Testis (tissue), 3 donors: ENCODE data around the gene UNC13B. TPM values are rescaled to one million over a fixed set of nuclear protein-coding genes. Genes with fewer than 3 reads are reported as not detected.
"Not testable (repeated sequence)": the region's sequence is repeated elsewhere in the genome, so short reads cannot be mapped to it uniquely, and the experiment has no call there.

Experiments
- DNase-seq: peaks from one replicate; pipeline ENCODE4 v3.0.0-alpha.2; 2019
- H3K27ac ChIP-seq, 2 donors: fragments of 200-600 bp; sonication (generic); one replicate each; pipeline ENCODE4 v1.5.1; 2019
- H3K27me3 ChIP-seq: fragments of 200-600 bp; sonication (generic); one replicate; pipeline ENCODE4 v1.5.1; 2019
- H3K36me3 ChIP-seq: fragments of 200-600 bp; sonication (generic); one replicate; pipeline ENCODE4 v1.5.1; 2017; ENCODE audit warnings: low read depth; ENCODE audit errors: missing control alignments
- H3K4me1 ChIP-seq: fragments of 200-600 bp; sonication (generic); one replicate; pipeline ENCODE4 v1.5.1; 2019
- H3K4me3 ChIP-seq, 2 donors: fragments of 200-600 bp; sonication (generic); one replicate each; pipeline ENCODE4 v1.5.1; 2017 to 2019
- H3K9me3 ChIP-seq: fragments of 200-600 bp; sonication (generic); one replicate; pipeline ENCODE4 v1.5.1; 2017
- POLR2A ChIP-seq: fragments of 450-650 bp; IDR thresholded peaks from one replicate; pipeline ENCODE4 v1.6.1; 2017; ENCODE audit warnings: antibody characterized with exemption, mild to moderate bottlenecking, moderate library complexity
- WGBS, 2 donors: methylation state at CpG; one replicate each; pipeline ENCODE4 v1.1.5; 2018; 5-methylcytosine and 5-hydroxymethylcytosine counted together
- intact Hi-C: fragments of 100-400 bp; cut with DNase I; formaldehyde crosslinking; loops from one replicate; pipeline ENCODE4 v1.15.1; 2023; ENCODE audit warnings: low total_unique reads
- polyA plus RNA-seq: library from polyadenylated mRNA; stranded (reverse); fragments of 350-450 nt; fragmentation: Illumina TruSeq; extraction: RNeasy Lipid Tissue Mini Kit (QIAGEN cat#74804); gene quantifications from one replicate; pipeline ENCODE4 v1.2.3, GENCODE V29; 2014; ENCODE audit warnings: low read depth, low replicate concordance; ENCODE audit not compliant: insufficient read depth
- total RNA-seq, 2 donors: library from RNA; depleted of rRNA; stranded (reverse); fragments of >200 nt; gene quantifications; one replicate each; pipeline ENCODE4 v1.2.3, GENCODE V29; 2016
- TF ChIP-seq, protein P1 (sequence below), 3 experiments: fragments of 450-650 bp in 2 of 3; fragments of 200-600 bp in 1 of 3; sonication (generic) in 1 of 3; IDR thresholded peaks; one replicate each; pipeline ENCODE4 v1.5.1; 2016 to 2019; ENCODE audit warnings: antibody characterized with exemption in 3 of 3, mild to moderate bottlenecking in 2 of 3, moderate library complexity in 1 of 3

The UNC13B gene
- total and polyA plus RNA-seq, 3 donors from 2014 or later: 37.0 to 51.0 (median 40.2) TPM

DNA sequence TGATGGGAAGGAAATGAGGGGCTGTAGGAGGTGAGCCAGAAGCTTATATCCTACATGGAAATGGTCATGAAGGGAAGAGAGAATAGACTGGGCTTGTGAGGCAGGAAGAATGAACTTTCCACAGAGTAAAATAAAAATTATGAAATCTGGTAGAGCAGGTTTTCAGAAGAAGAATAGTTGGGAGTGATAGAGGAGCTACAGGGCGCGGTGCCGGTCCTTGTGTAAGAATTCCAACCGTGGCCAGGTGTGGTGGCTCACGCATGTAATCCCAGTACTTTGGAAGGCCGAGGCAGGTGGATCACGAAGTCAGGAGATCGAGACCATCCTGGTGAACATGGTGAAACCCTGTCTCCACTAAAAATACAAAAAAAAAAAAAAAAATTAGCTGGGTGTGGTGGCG is 8.9 kb upstream of the UNC13B start:
- no peak overlapping the region for H3K4me3 ChIP-seq
- H3K4me1 ChIP-seq: no peaks in the 10 kb centered on the region
- H3K9me3 ChIP-seq: no peaks in the 10 kb centered on the region
- TF ChIP-seq, protein P1, sequence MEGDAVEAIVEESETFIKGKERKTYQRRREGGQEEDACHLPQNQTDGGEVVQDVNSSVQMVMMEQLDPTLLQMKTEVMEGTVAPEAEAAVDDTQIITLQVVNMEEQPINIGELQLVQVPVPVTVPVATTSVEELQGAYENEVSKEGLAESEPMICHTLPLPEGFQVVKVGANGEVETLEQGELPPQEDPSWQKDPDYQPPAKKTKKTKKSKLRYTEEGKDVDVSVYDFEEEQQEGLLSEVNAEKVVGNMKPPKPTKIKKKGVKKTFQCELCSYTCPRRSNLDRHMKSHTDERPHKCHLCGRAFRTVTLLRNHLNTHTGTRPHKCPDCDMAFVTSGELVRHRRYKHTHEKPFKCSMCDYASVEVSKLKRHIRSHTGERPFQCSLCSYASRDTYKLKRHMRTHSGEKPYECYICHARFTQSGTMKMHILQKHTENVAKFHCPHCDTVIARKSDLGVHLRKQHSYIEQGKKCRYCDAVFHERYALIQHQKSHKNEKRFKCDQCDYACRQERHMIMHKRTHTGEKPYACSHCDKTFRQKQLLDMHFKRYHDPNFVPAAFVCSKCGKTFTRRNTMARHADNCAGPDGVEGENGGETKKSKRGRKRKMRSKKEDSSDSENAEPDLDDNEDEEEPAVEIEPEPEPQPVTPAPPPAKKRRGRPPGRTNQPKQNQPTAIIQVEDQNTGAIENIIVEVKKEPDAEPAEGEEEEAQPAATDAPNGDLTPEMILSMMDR (IDR thresholded peaks at IDR 0.05): no peak
- no peak for TF ChIP-seq POLR2A
- H3K36me3 ChIP-seq: no peaks in the 10 kb centered on the region
- intact Hi-C loops: no loop called here
- H3K27me3 ChIP-seq: no peaks in the 10 kb centered on the region
- H3K27ac ChIP-seq: no peak overlapping the region
- 95 to 96% methylated on average over 9 of the region's 9 CpGs for WGBS, 2 donors
- no peak for DNase-seq

DNA sequence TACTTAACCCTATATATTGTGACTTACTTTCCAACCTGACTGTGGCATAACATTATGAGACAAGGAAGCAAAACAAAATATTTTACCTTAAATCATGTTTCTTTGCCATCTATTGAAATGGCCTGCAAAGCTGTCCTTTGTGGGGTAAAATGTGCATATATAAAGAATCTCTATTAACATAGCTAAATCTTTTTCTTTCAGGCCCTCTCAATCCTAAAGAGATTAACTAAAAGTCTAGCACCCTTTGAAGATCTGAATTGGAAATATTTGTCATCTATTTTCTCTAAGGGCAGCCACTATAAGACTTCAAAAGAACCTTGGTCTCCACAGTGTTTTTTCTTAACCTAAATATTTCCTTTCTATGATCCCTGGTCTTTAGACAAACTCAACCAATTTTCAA is 5.0 kb upstream of the UNC13B start:
- Histone ChIP-seq H3K27me3 (no peaks in the 10 kb centered on the region), H3K4me1 (no peaks in the 10 kb centered on the region), H3K36me3 (no peaks in the 10 kb centered on the region), H3K9me3 (no peaks in the 10 kb centered on the region), H3K4me3 (no peak overlapping the region), H3K27ac (no peak overlapping the region)
- intact Hi-C loops: no loop called here
- TF ChIP-seq, protein P1 (IDR thresholded peaks at IDR 0.05): no peak
- no peak for TF ChIP-seq POLR2A
- no peak for DNase-seq

DNA sequence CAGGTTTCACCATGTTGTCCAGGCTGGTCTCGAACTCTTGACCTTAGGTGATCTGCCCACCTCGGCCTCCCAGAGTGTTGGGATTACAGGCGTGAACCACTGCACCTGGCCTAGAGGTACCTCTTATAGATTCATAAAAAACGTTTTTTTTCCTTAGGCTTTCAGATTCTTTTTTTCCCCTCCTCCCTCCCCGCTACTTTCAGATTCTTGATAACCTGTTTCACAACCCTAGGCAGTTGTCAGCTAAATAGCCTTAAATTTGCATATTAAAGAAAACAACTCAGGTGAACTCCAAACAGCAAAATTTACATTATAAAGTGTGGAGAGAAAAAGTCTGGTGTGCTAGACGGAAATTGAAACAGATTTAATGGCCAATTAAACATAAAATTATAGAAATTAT is 4.0 kb upstream of the UNC13B start:
- intact Hi-C loops, H3K4me3 ChIP-seq: not testable (repeated sequence)
- WGBS, 2 donors: 68 to 78% methylated on average over 6 of the region's 6 CpGs

DNA sequence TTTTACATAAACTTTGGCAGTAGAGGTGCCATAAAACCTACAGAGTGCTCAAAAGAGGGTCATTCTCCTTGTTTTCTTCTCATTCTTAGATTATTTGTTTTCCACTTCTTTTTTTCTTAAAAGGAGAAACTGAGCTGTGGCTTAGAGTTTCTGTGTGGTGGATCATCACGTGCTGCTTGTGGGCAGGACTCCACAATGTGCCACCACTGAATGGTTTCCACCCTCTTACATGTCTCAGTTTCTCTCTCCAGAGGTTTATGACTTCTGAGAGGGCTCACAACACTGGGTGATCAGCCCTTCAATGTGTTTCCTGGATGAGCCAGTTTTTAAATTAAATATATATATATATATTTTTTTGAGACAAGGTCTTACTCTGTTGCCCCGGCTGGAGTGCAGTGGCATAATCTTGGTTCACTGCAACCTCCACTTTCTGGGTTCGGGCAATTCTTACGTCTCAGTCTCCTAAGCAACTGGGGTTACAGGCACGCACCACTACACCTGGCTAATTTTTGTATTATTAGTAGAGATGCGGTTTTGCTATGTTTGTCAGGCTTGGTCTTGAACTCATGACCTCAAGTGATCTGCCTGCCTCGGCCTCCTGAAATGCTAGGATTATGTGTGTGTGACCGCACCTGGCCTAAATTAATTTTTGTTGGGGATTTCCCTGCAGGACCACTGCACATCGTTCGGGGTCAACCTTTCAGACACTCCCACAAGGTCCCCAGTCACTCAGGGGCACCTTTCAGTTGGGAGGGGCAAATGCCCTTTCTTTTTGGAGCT is 3.1 kb upstream of the UNC13B start:
- intact Hi-C loops: no loop called here
- TF ChIP-seq, protein P1 (IDR thresholded peaks at IDR 0.05): no peak
- TF ChIP-seq POLR2A: no peak
- no peaks in the 10 kb centered on the region for H3K36me3 ChIP-seq
- no peak overlapping the region for H3K27ac ChIP-seq
- peaks cover 8% of the 10 kb centered on the region for H3K4me1 ChIP-seq
- 85% methylated on average over 10 of the region's 10 CpGs for WGBS, 2 donors
- no peaks in the 10 kb centered on the region for H3K27me3 ChIP-seq
- no peaks in the 10 kb centered on the region for H3K9me3 ChIP-seq
- no peak for DNase-seq
- no peak overlapping the region for H3K4me3 ChIP-seq

More for the DNA sequence above, 4.0 kb upstream of the UNC13B start:
- DNase-seq, H3K27me3 ChIP-seq, H3K36me3 ChIP-seq, H3K9me3 ChIP-seq, H3K27ac ChIP-seq, H3K4me1 ChIP-seq: not testable (repeated sequence)

DNA sequence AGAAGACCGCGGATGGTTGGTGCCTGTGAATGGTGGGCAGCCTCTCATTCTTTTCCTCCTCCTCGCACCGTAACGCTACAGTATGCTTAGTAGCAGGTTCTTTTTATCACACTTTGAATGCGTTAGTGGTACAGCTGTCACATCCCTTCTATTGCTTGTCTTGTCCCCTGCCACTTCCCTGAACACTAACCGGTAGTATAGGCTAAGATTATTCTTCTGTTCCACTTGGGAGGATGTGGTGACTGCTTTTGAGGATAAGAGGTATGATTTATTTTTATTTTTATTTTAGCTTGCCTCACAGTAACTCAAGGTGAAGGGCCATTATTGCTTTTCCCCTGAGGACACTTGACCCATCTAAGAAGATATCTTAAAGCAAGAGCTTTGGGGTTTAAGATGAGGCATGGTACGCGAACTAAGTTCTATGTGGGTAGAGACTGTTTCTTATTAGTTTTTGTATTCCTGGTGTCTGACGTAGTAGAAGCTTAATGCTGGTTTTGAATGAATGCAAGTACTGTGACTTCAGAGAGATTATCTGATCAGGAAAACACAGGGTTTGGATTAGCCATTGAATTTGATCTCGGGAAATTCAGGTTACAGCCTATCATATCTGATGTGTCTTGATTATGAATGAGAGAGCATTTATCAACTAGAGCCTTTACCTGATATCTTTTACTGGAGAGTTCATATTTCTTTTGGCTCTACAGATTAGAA is 951 bp downstream of the UNC13B start:
- Histone ChIP-seq H3K27ac (peak overlapping the region; percentile 87 to 91), H3K36me3 (no peaks in the 10 kb centered on the region), H3K4me3 (peak overlapping the region; percentile 82 to 89), H3K4me1 (peaks cover 8% of the 10 kb centered on the region), H3K9me3 (no peaks in the 10 kb centered on the region), H3K27me3 (no peaks in the 10 kb centered on the region)
- 13 to 16% methylated on average over 11 of the region's 11 CpGs for WGBS, 2 donors
- intact Hi-C loops: no loop called here
- TF ChIP-seq, protein P1 (IDR thresholded peaks at IDR 0.05): no peak
- TF ChIP-seq POLR2A: no peak
- no peak for DNase-seq
